GM12865 (cell line): ENCODE measurements around the gene FBLN1.

Experiments
- DNase-seq: peaks from one replicate; pipeline ENCODE4 v3.0.0; 2010; ENCODE audit warnings: low read depth
- H3K4me3 ChIP-seq: 2 replicates; pipeline ENCODE4 v1.5.1; 2011; ENCODE audit warnings: mild to moderate bottlenecking, low read depth, low read length, control low read depth
- CTCF ChIP-seq: IDR thresholded peaks from 2 replicates; pipeline ENCODE4 v1.5.1; 2011; ENCODE audit warnings: low read length, control low read depth, low read depth, inconsistent platforms; ENCODE audit not compliant: insufficient read depth; ENCODE audit errors: missing control alignments

Gene FBLN1

GRCh38 chr22:45579806-45580725 lies 77.4 kb downstream of the FBLN1 start:
- H3K4me3 ChIP-seq: no peak overlapping the region
- no peak for TF ChIP-seq CTCF
- DNase-seq: no peak

- H3K4me3 ChIP-seq: no peak overlapping the region
- TF ChIP-seq CTCF: no peak
- no peak for DNase-seq
These were observed 78.2 kb downstream of the FBLN1 start for GRCh38 chr22:45580726-45581381.

GRCh38 chr22:45581549-45582080 lies 78.9 kb downstream of the FBLN1 start:
- DNase-seq: no peak

GRCh38 chr22:45582236-45582954 lies 79.7 kb downstream of the FBLN1 start:
- no peak for DNase-seq
- no peak for TF ChIP-seq CTCF

More at GRCh38 chr22:45581549-45582080, 78.9 kb downstream of the FBLN1 start:
- H3K4me3 ChIP-seq: no peak overlapping the region
- TF ChIP-seq CTCF: no peak

GRCh38 chr22:45582955-45583320 lies 80.3 kb downstream of the FBLN1 start:
- no peak for TF ChIP-seq CTCF
- no peak for DNase-seq
- H3K4me3 ChIP-seq: no peak overlapping the region

More at GRCh38 chr22:45582236-45582954, 79.7 kb downstream of the FBLN1 start:
- no peak overlapping the region for H3K4me3 ChIP-seq

- peak; percentile 20 for DNase-seq
- no peak overlapping the region for H3K4me3 ChIP-seq
- TF ChIP-seq CTCF: no peak
These were observed 80.8 kb downstream of the FBLN1 start for GRCh38 chr22:45583504-45583903.
